IMR-90 (cell line): ENCODE data around the gene TASL. TPM values are rescaled to one million over a fixed set of nuclear protein-coding genes. Genes with fewer than 3 reads are reported as not detected.

Experiments used
- ATAC-seq: fragments of 200-7000 bp; cut with Tn5 transposase; 2 replicates; pipeline ENCODE4 v1.9.1; 2020; ENCODE audit warnings: low read depth, mild to moderate bottlenecking, moderate library complexity
- BruUV-seq: library from RNA; stranded (reverse); fragments of 400-500 nt; replicated peaks from 2 replicates; lab custom pipeline; 2021; lab: Mats Ljungman, UMichigan
- CTCF ChIA-PET: fragments of 300-600 bp; formaldehyde crosslinking; extraction: SDS; loops from one replicate; lab custom pipeline; 2021; ENCODE audit warnings: antibody characterized with exemption; lab: Yijun Ruan, JAX
- POLR2A ChIA-PET: fragments of 300-600 bp; sonication (Branson Sonifier 250); formaldehyde crosslinking; loops from one replicate; lab custom pipeline; 2022; ENCODE audit warnings: antibody characterized with exemption; ENCODE audit not compliant: unreplicated experiment; lab: Charles Lee
- DNase-seq: peaks from one replicate; pipeline ENCODE4 v3.0.0; 2013
- H2AFZ ChIP-seq: replicated peaks from 2 replicates; pipeline ENCODE3; 2013; ENCODE audit warnings: low read length, mild to moderate bottlenecking; ENCODE audit not compliant: poor library complexity
- H2AK5ac ChIP-seq: 2 replicates; pipeline ENCODE4 v1.6.1; 2013; ENCODE audit warnings: low read depth, low read length, inconsistent platforms
- H2AK9ac ChIP-seq: replicated peaks from 2 replicates; pipeline ENCODE3; 2013; ENCODE audit warnings: mild to moderate bottlenecking, low read depth, low read length, moderate library complexity; ENCODE audit not compliant: poor library complexity
- H2BK120ac ChIP-seq: 2 replicates; pipeline ENCODE4 v1.6.1; 2013; ENCODE audit warnings: low read depth, low read length, inconsistent platforms
- H2BK15ac ChIP-seq: 3 replicates; pipeline ENCODE4 v1.6.1; 2013; ENCODE audit warnings: low read depth, low read length, inconsistent platforms
- H2BK20ac ChIP-seq: 2 replicates; pipeline ENCODE4 v1.6.1; 2013; ENCODE audit warnings: low read depth, mild to moderate bottlenecking, inconsistent platforms, low read length, moderate library complexity
- H2BK5ac ChIP-seq: 2 replicates; pipeline ENCODE4 v1.6.1; 2013; ENCODE audit warnings: mild to moderate bottlenecking, low read depth, low read length, inconsistent platforms; ENCODE audit not compliant: poor library complexity, severe bottlenecking
- H3K14ac ChIP-seq: replicated peaks from 2 replicates; pipeline ENCODE4 v1.6.1; 2013; ENCODE audit warnings: low read depth, low read length, inconsistent platforms
- H3K18ac ChIP-seq: 2 replicates; pipeline ENCODE4 v1.6.1; 2013; ENCODE audit warnings: low read depth, low read length, control low read depth
- H3K23ac ChIP-seq: 2 replicates; pipeline ENCODE4 v1.6.1; 2013; ENCODE audit warnings: low read depth, low read length, inconsistent platforms
- H3K27ac ChIP-seq: 2 replicates; pipeline ENCODE4 v1.5.1; 2013; ENCODE audit warnings: mild to moderate bottlenecking, control low read depth, low read length; ENCODE audit not compliant: insufficient read depth
- H3K27me3 ChIP-seq: 2 replicates; pipeline ENCODE4 v1.6.1; 2013; ENCODE audit warnings: low read length; ENCODE audit not compliant: control insufficient read depth, insufficient read depth
- H3K36me3 ChIP-seq: 2 replicates; pipeline ENCODE4 v1.6.1; 2013; ENCODE audit warnings: low read length, mixed read lengths; ENCODE audit not compliant: control insufficient read depth, insufficient read depth
- H3K4ac ChIP-seq: 2 replicates; pipeline ENCODE4 v1.6.1; 2013; ENCODE audit warnings: low read depth, low read length, inconsistent platforms
- H3K4me1 ChIP-seq: 2 replicates; pipeline ENCODE4 v1.6.1; 2013; ENCODE audit warnings: low read length, mixed read lengths; ENCODE audit not compliant: control insufficient read depth, insufficient read depth
- H3K4me2 ChIP-seq: 2 replicates; pipeline ENCODE4 v1.6.1; 2013; ENCODE audit warnings: low read depth, mild to moderate bottlenecking, control low read depth, low read length, moderate library complexity
- H3K4me3 ChIP-seq: 2 replicates; pipeline ENCODE4 v1.5.1; 2013; ENCODE audit warnings: low read depth, mild to moderate bottlenecking, control low read depth, low read length, moderate library complexity; ENCODE audit not compliant: insufficient read depth
- H3K56ac ChIP-seq: 2 replicates; pipeline ENCODE4 v1.6.1; 2013; ENCODE audit warnings: low read length, inconsistent platforms; ENCODE audit not compliant: insufficient read depth; ENCODE audit errors: extremely low read depth
- H3K79me1 ChIP-seq, 2 experiments: 2 replicates each; pipeline ENCODE4 v1.6.1; 2013; ENCODE audit warnings: low read length in 2 of 2, inconsistent platforms in 1 of 2, low read depth in 1 of 2
- H3K9ac ChIP-seq: 2 replicates; pipeline ENCODE4 v1.6.1; 2013; ENCODE audit warnings: low read depth, low read length, control low read depth
- H3K9me1 ChIP-seq: 2 replicates; pipeline ENCODE4 v1.6.1; 2013; ENCODE audit warnings: low read length, inconsistent platforms; ENCODE audit not compliant: insufficient read depth
- H3K9me3 ChIP-seq: 2 replicates; pipeline ENCODE4 v1.6.1; 2013; ENCODE audit warnings: low read length; ENCODE audit not compliant: control insufficient read depth, insufficient read depth
- H4K20me1 ChIP-seq: 2 replicates; pipeline ENCODE4 v1.6.1; 2013; ENCODE audit warnings: low read length, inconsistent platforms; ENCODE audit not compliant: insufficient read depth
- H4K5ac ChIP-seq: 2 replicates; pipeline ENCODE4 v1.6.1; 2013; ENCODE audit warnings: mild to moderate bottlenecking, low read depth, low read length, control low read depth
- H4K8ac ChIP-seq, 2 experiments: 2 replicates each; pipeline ENCODE4 v1.6.1; 2013; ENCODE audit warnings: low read depth in 2 of 2, low read length in 2 of 2, control low read depth in 1 of 2, inconsistent platforms in 1 of 2
- H4K91ac ChIP-seq: 2 replicates; pipeline ENCODE4 v1.6.1; 2013; ENCODE audit warnings: low read depth, low read length, inconsistent platforms; ENCODE audit not compliant: insufficient read depth
- BHLHE40 ChIP-seq: fragments of 150-350 bp; IDR thresholded peaks from 2 replicates; pipeline ENCODE4 v1.6.1; 2016; ENCODE audit warnings: mild to moderate bottlenecking, low read depth, low read length
- CEBPB ChIP-seq: IDR thresholded peaks from 2 replicates; pipeline ENCODE4 v1.6.1; 2012; ENCODE audit warnings: low read depth, low read length, improper control_type of control experiment
- MAZ ChIP-seq: IDR thresholded peaks from 2 replicates; pipeline ENCODE4 v1.6.1; 2012; ENCODE audit warnings: low read depth, mild to moderate bottlenecking, low read length, improper control_type of control experiment, moderate library complexity, borderline replicate concordance
- MXI1 ChIP-seq: IDR thresholded peaks from 2 replicates; pipeline ENCODE4 v1.6.1; 2012; ENCODE audit warnings: low read depth, mild to moderate bottlenecking, low read length, moderate library complexity, borderline replicate concordance
- NFE2L2 ChIP-seq: fragments of 150-350 bp; IDR thresholded peaks from 2 replicates; pipeline ENCODE4 v1.6.1; 2016; ENCODE audit warnings: low read depth, mild to moderate bottlenecking, low read length
- POLR2A ChIP-seq: IDR thresholded peaks from 2 replicates; pipeline ENCODE4 v1.6.1; 2012; ENCODE audit warnings: mild to moderate bottlenecking, low read depth, low read length
- RAD21 ChIP-seq: IDR thresholded peaks from 2 replicates; pipeline ENCODE4 v1.6.1; 2012; ENCODE audit warnings: low read length, improper control_type of control experiment
- RCOR1 ChIP-seq: IDR thresholded peaks from 2 replicates; pipeline ENCODE4 v1.6.1; 2012; ENCODE audit warnings: mild to moderate bottlenecking, low read length, improper control_type of control experiment; ENCODE audit not compliant: insufficient replicate concordance
- SMC3 ChIP-seq: fragments of 150-350 bp; IDR thresholded peaks from 2 replicates; pipeline ENCODE4 v1.6.1; 2016; ENCODE audit warnings: low read depth, mild to moderate bottlenecking, antibody characterized with exemption, low read length, moderate library complexity
- WGBS, 2 experiments: methylation state at CpG; one replicate each; pipeline versions ENCODE4 v1.1.5 to v1.1.7; 2013; ENCODE audit warnings: missing lambda C conversion rate in 2 of 2; ENCODE audit not compliant: insufficient read length in 1 of 2; ENCODE audit errors: extremely low coverage in 2 of 2; 5-methylcytosine and 5-hydroxymethylcytosine counted together
- dilution Hi-C: fragments of 300-500 bp; cut with HindIII; formaldehyde crosslinking; loops from one replicate; pipeline ENCODE4 v1.14.3; 2018; ENCODE audit warnings: low sequenced_read_pairs; ENCODE audit not compliant: unreplicated experiment
- in situ Hi-C: fragments of 300-500 bp; cut with MboI; formaldehyde crosslinking; loops from 3 replicates; pipeline ENCODE4 v1.14.3; 2019; ENCODE audit warnings: low sequenced_read_pairs, inconsistent platforms, mixed read lengths
- intact Hi-C: fragments of 100-400 bp; cut with micrococcal nuclease; formaldehyde crosslinking; loops from 2 replicates; pipeline ENCODE4 v1.10.0; 2022
- polyA plus RNA-seq, 3 experiments: library from polyadenylated mRNA; depleted of rRNA; stranded (reverse); fragments of >200 nt; gene quantifications; 2 replicates each; pipeline ENCODE4 v1.2.3, GENCODE V29; 2012; ENCODE audit warnings: low replicate concordance in 1 of 3
- total RNA-seq: library from RNA; depleted of rRNA; stranded (reverse); fragments of >200 nt; gene quantifications from 2 replicates; pipeline ENCODE4 v1.2.3, GENCODE V29; 2012

TASL gene
- total and polyA plus RNA-seq, 2 of the 4 experiments (the other 2 are of a cell fraction), result not detected

DNA sequence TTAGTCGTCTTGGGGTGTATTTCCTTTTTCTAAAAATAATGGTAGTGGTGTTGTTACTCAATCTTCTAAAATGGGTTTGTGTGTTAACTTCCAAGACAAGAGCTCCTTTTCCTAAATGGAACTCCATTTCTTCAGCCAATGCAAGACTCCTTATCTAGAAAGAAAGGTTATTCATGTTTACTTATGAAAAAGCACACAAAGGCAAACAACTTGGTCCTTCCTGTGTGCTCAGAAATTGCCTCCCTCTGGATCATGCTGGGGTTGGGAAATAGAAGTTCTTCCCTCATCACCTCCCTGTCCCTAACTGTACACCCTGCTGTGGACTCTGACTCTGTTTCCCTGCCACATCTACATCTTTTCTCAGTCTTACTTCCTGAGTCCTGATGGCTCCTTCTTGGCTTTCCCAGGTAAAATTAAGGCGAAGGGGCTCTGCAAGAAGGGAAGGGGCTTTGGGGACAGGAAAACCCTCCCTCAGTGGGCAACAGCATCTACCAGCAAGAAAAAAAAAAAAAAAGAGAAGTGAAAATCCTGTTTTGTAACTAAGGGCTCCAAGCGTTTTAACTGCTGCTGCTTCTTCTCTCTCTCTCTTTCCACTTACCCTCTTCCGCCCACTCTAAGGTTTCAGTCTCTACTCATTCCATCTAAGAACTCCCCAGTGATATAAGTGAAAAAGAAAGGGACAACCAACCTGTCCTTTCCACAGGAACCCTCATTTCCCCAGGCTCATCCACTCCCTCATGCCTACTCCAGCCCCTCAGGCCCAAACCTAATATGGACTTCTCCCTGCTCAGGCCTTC, 19.8 kb upstream of the TASL start:
- no peaks in the 10 kb centered on the region for H3K36me3 ChIP-seq
- H3K27ac ChIP-seq, result no peak overlapping the region
- intact Hi-C loops (no loop called here), dilution Hi-C loops (no loop called here), in situ Hi-C loops (no loop called here)
- H3K4ac ChIP-seq, result no peak overlapping the region
- no peak overlapping the region for H4K8ac ChIP-seq
- DNase-seq (no peak), ATAC-seq (no peak)
- H2BK5ac ChIP-seq, result no peak overlapping the region
- H3K56ac ChIP-seq, result no peak overlapping the region
- no peak overlapping the region for H2AFZ ChIP-seq
- H3K9me1 ChIP-seq, result no peaks in the 10 kb centered on the region
- no peak overlapping the region for H3K4me2 ChIP-seq
- ChIA-PET CTCF (no interaction called here), POLR2A (no interaction called here)
- WGBS, 2 experiments, result no CpG with 5 or more reads among the region's 4 CpGs
- no peak overlapping the region for H2BK120ac ChIP-seq
- H3K23ac ChIP-seq, result no peak overlapping the region
- no peaks in the 10 kb centered on the region for H3K4me1 ChIP-seq
- H3K27me3 ChIP-seq, result no peaks in the 10 kb centered on the region
- H4K5ac ChIP-seq, result no peak overlapping the region
- no peak overlapping the region for H2AK9ac ChIP-seq
- H3K18ac ChIP-seq, result no peak overlapping the region
- no peak overlapping the region for H2BK15ac ChIP-seq
- H3K79me1 ChIP-seq, result no peaks in the 10 kb centered on the region
- H4K91ac ChIP-seq, result no peak overlapping the region
- H3K14ac ChIP-seq, result no peak overlapping the region
- no peak overlapping the region for H2AK5ac ChIP-seq
- 0 out of 2 replicates have a peak overlapping the region, but pooled peaks have one; percentile 10 for H2BK20ac ChIP-seq
- no peak overlapping the region for H3K9ac ChIP-seq
- no peak overlapping the region for H3K4me3 ChIP-seq
- no TSS peak for BruUV-seq
- TF ChIP-seq MXI1 (no peak), RAD21 (no peak), NFE2L2 (no peak), CEBPB (no peak), MAZ (no peak), RCOR1 (no peak), BHLHE40 (no peak), POLR2A (no peak), SMC3 (no peak)
- no peaks in the 10 kb centered on the region for H4K20me1 ChIP-seq
- H3K9me3 ChIP-seq, result no peaks in the 10 kb centered on the region
